HG03442 (cell line): ENCODE data around the gene OR10A4.
"Not testable (repeated sequence)": the region's sequence is repeated elsewhere in the genome, so short reads cannot be mapped to it uniquely, and the experiment has no call there.

Source experiments
- ATAC-seq: cut with Tn5 transposase; IDR thresholded peaks from one replicate; pipeline ENCODE4 v1.9.1; 2021; ENCODE audit warnings: mild to moderate bottlenecking, moderate library complexity; ENCODE audit not compliant: unreplicated experiment

Gene OR10A4

GRCh38 chr11:6894097-6894496, 17.7 kb downstream of the OR10A4 start:
- no peak for ATAC-seq

- ATAC-seq, result peak; percentile 92
These were observed 18.6 kb downstream of the OR10A4 start for GRCh38 chr11:6895010-6895409.

- ATAC-seq, result no peak
These were observed 22.5 kb downstream of the OR10A4 start for GRCh38 chr11:6898911-6899310.

GRCh38 chr11:6900327-6900999, 24.0 kb downstream of the OR10A4 start:
- no peak for ATAC-seq

GRCh38 chr11:6904804-6905203, 28.4 kb downstream of the OR10A4 start:
- ATAC-seq, result not testable (repeated sequence)

- no peak for ATAC-seq
These were observed 35.0 kb downstream of the OR10A4 start for GRCh38 chr11:6911378-6911777.

GRCh38 chr11:6911948-6912347, 35.5 kb downstream of the OR10A4 start:
- no peak for ATAC-seq

- no peak for ATAC-seq
These were observed 43.3 kb downstream of the OR10A4 start for GRCh38 chr11:6919698-6920097.

GRCh38 chr11:6920702-6921101, 44.3 kb downstream of the OR10A4 start, which contains the start of gene OR2D3:
TSS of gene OR2D3 (plus strand) at chr11:6921002. CDS start at chr11:6921002, 0 bp downstream.
- ATAC-seq, result no peak

- no peak for ATAC-seq
These were observed 48.7 kb downstream of the OR10A4 start for GRCh38 chr11:6925007-6925577.

GRCh38 chr11:6925636-6926207, 49.3 kb downstream of the OR10A4 start:
- peak; percentile 8 for ATAC-seq

- peak; percentile 75 for ATAC-seq
These were observed 50.0 kb downstream of the OR10A4 start, which contains the start of gene ZNF215 for GRCh38 chr11:6926208-6927029. TSS of gene ZNF215 (plus strand) at chr11:6926426. CDS start at chr11:6932273, 5,847 bp downstream.

- peak; percentile 58 for ATAC-seq
These were observed 50.7 kb downstream of the OR10A4 start for GRCh38 chr11:6927030-6927617.
